ENCODE results near the gene IL19.

The IL19 gene

DNA sequence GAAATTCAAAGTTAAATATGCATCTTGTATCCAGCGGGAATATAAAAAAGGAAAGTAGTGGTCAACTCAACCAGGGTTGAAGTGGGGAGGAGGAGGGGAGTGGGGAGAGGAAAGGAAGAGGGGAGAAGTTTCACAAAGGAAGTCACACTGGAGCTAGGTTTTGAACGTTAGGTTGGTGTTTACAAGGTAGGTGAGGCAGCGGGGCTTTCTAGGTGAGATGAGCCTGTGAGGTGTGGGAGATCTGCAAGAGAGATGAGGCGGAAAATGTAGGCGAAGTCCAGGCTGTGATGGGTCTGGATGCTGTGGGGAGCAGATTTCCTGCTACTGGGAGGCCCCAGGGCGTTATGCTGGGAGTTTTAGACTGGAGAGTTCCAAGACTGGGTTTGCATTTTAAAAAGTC is 58.7 kb downstream of the IL19 start:
- DNase-seq (ENCODE audit: low read depth): no peak
- TF ChIP-seq MYC (IDR thresholded peaks at IDR 0.05; ENCODE audit: low read depth, low read length): no peak
- no peak overlapping the region for H3K4me3 ChIP-seq (ENCODE audit: low read depth, low read length)

DNA sequence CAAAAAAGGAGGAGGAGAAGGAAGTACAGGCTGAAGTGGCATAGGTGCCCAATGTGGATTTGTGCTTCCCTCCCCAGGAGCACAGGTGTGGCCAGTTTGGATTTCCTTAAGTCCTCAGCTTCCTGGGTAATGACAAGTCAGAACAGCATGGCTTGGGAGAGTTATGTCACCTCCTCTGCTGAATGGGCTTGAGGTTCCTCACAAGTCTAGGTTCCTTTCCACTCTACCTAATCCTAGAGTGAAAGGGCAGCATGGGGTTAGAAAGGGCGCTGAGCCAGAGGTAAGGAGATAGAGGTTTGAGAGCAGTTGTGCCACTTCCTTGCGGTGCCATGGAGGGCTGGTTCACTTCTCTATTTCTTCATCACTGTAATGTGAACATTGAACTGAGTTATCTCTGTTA is 59.3 kb downstream of the IL19 start:
- no peak; the same call in 1 of the 2 replicates for TF ChIP-seq MAX (IDR thresholded peaks at IDR 0.05; ENCODE audit: low read depth, low read length)
- TF ChIP-seq, protein P1, sequence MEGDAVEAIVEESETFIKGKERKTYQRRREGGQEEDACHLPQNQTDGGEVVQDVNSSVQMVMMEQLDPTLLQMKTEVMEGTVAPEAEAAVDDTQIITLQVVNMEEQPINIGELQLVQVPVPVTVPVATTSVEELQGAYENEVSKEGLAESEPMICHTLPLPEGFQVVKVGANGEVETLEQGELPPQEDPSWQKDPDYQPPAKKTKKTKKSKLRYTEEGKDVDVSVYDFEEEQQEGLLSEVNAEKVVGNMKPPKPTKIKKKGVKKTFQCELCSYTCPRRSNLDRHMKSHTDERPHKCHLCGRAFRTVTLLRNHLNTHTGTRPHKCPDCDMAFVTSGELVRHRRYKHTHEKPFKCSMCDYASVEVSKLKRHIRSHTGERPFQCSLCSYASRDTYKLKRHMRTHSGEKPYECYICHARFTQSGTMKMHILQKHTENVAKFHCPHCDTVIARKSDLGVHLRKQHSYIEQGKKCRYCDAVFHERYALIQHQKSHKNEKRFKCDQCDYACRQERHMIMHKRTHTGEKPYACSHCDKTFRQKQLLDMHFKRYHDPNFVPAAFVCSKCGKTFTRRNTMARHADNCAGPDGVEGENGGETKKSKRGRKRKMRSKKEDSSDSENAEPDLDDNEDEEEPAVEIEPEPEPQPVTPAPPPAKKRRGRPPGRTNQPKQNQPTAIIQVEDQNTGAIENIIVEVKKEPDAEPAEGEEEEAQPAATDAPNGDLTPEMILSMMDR (IDR thresholded peaks at IDR 0.05; ENCODE audit: low read depth, low read length): no peak
- no peak for TF ChIP-seq POLR2A (IDR thresholded peaks at IDR 0.05; ENCODE audit: extremely low read depth, insufficient read length)
- TF ChIP-seq MYC (IDR thresholded peaks at IDR 0.05; ENCODE audit: low read depth, low read length): no peak
- H3K4me3 ChIP-seq (ENCODE audit: low read depth, low read length): no peak overlapping the region

GRCh38 chr1:206831650-206832049 is 61.1 kb downstream of the IL19 start:
- DNase-seq (ENCODE audit: low read depth): no peak
- no peak for TF ChIP-seq MYC (IDR thresholded peaks at IDR 0.05; ENCODE audit: low read depth, low read length)
- TF ChIP-seq, protein P1 (IDR thresholded peaks at IDR 0.05; ENCODE audit: low read depth, low read length): no peak
- no peak for TF ChIP-seq MAX (IDR thresholded peaks at IDR 0.05; ENCODE audit: low read depth, low read length)
- TF ChIP-seq POLR2A (IDR thresholded peaks at IDR 0.05; ENCODE audit: extremely low read depth, insufficient read length): no peak
- no peak overlapping the region for H3K4me3 ChIP-seq (ENCODE audit: low read depth, low read length)

More for the DNA sequence above, 59.3 kb downstream of the IL19 start:
- peak; percentile 57 for DNase-seq (ENCODE audit: low read depth)

- TF ChIP-seq, protein P1 (IDR thresholded peaks at IDR 0.05; ENCODE audit: low read depth, low read length): no peak
- TF ChIP-seq MYC (IDR thresholded peaks at IDR 0.05; ENCODE audit: low read depth, low read length): no peak
- TF ChIP-seq MAX (IDR thresholded peaks at IDR 0.05; ENCODE audit: low read depth, low read length): no peak
- TF ChIP-seq POLR2A (IDR thresholded peaks at IDR 0.05; ENCODE audit: extremely low read depth, insufficient read length): no peak
- H3K4me3 ChIP-seq (ENCODE audit: low read depth, low read length): no peak overlapping the region
- no peak for DNase-seq (ENCODE audit: low read depth)
Observed at GRCh38 chr1:206832352-206832880, 61.8 kb downstream of the IL19 start.

DNA sequence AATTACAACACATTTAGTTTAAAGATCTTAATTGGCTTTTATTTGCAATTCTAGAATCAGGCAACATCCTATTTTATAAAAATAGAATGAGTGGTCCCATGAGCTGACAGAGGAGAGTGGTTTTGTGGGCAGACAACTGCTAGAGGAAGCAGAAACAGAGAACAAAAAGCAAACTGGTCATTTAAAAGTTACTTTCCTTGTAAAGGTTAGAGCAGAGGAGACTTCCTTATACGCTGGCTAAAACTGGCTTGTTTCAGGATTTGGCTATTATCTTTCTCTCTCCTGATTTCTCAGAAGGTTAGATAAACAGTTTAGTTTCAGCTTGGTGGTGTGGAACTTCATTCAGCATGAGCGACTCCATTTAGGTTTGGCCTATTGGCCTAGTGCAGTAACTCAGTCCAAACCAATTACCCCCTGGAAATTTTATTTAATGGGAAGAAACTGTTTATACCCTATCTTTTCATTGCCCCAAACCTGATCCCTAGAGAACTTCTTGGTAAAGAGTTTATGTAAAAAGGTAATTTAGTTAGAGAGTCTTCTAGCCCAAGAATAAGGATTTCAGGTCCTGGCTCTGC is 62.6 kb downstream of the IL19 start:
- DNase-seq (ENCODE audit: low read depth): peak; percentile 58
- TF ChIP-seq MYC (IDR thresholded peaks at IDR 0.05; ENCODE audit: low read depth, low read length): no peak
- no peak for TF ChIP-seq POLR2A (IDR thresholded peaks at IDR 0.05; ENCODE audit: extremely low read depth, insufficient read length)
- no peak for TF ChIP-seq MAX (IDR thresholded peaks at IDR 0.05; ENCODE audit: low read depth, low read length)
- TF ChIP-seq, protein P1 (IDR thresholded peaks at IDR 0.05; ENCODE audit: low read depth, low read length): no peak
- no peak overlapping the region for H3K4me3 ChIP-seq (ENCODE audit: low read depth, low read length)

GRCh38 chr1:206833801-206834200 is 63.2 kb downstream of the IL19 start:
- DNase-seq (ENCODE audit: low read depth): no peak
- no peak overlapping the region for H3K4me3 ChIP-seq (ENCODE audit: low read depth, low read length)

More at GRCh38 chr1:206833801-206834200, 63.2 kb downstream of the IL19 start:
- TF ChIP-seq POLR2A (IDR thresholded peaks at IDR 0.05; ENCODE audit: extremely low read depth, insufficient read length) (no peak), MYC (IDR thresholded peaks at IDR 0.05; ENCODE audit: low read depth, low read length) (no peak)
- TF ChIP-seq, protein P1 (IDR thresholded peaks at IDR 0.05; ENCODE audit: low read depth, low read length): no peak

All from NB4 (cell line).